OCI-LY7 (cell line): ENCODE data around the gene MACROD2.

ENCODE experiments used
- CTCF ChIP-seq: fragments of 200-600 bp; sonication (generic); conservative IDR thresholded peaks from 2 replicates; pipeline ENCODE4 v1.5.1; 2014; ENCODE audit warnings: mild to moderate bottlenecking, antibody characterized with exemption, low read length, moderate library complexity, mixed read lengths
- EZH2phosphoT487 ChIP-seq: fragments of 200-600 bp; sonication (generic); IDR thresholded peaks from 2 replicates; pipeline ENCODE4 v1.6.1; 2018; ENCODE audit warnings: low read depth, borderline replicate concordance, mild to moderate bottlenecking, mixed run types, antibody characterized with exemption, low read length, moderate library complexity, mixed read lengths

GRCh38 chr20:14698605-14699373 lies 703.5 kb downstream of the MACROD2 start:
- TF ChIP-seq CTCF (no peak), EZH2phosphoT487 (no peak)
